K562 (cell line): ENCODE measurements around the gene NUB1. TPM values are rescaled to one million over a fixed set of nuclear protein-coding genes. Genes with fewer than 3 reads are reported as not detected.
A peak's percentile ranks its signal among the peaks of the same experiment; 100 is the strongest.

Experiments used
- ATAC-seq: fragments of 200-7000 bp; cut with Tn5 transposase; 3 replicates; pipeline ENCODE4 v1.9.1; 2020; ENCODE audit warnings: moderate library complexity
- BruUV-seq: library from RNA; stranded (reverse); fragments of 400-500 nt; replicated peaks from 2 replicates; lab custom pipeline; 2021; lab: Mats Ljungman, UMichigan
- CTCF ChIA-PET: fragments of 300-600 bp; formaldehyde crosslinking; extraction: SDS; loops from one replicate; lab custom pipeline; 2021; ENCODE audit warnings: low intra/inter-chr PET ratio; lab: Yijun Ruan, JAX
- POLR2A ChIA-PET: fragments of 300-600, 350-650 bp; sonication (Branson Sonifier 250); formaldehyde crosslinking; extraction: SDS; loops from one replicate; lab custom pipeline; 2021; ENCODE audit warnings: antibody characterized with exemption, inconsistent platforms; lab: Yijun Ruan, JAX
- DNase-seq, 4 experiments: peaks; one replicate each; pipeline versions ENCODE4 v3.0.0 to v3.0.0-alpha.2; 2011 to 2018; ENCODE audit warnings: low spot score in 3 of 4, mixed read lengths in 3 of 4; ENCODE audit errors: extremely low read depth in 1 of 4
- FAIRE-seq: peaks from 2 replicates; lab custom pipeline; 2011; peaks lifted over from hg19 to GRCh38; lab: Jason Lieb, UNC
- H2AFZ ChIP-seq: 2 replicates; pipeline ENCODE4 v1.6.0; 2011; ENCODE audit warnings: low read depth, low read length, control low read depth, inconsistent platforms
- H3K27ac ChIP-seq: fragments of 200-600 bp; 3 replicates; pipeline ENCODE4 v1.8.0; 2011; ENCODE audit warnings: low read depth, mild to moderate bottlenecking, control low read depth, inconsistent platforms, low read length, moderate library complexity, mixed read lengths; ENCODE audit errors: extremely low read depth
- H3K27me3 ChIP-seq, 2 experiments: fragments of 300-600 bp in 1 of 2; 2 replicates in 1 of 2; 3 replicates in 1 of 2; pipeline versions ENCODE4 v1.6.0 to v1.8.0; 2011; ENCODE audit warnings: inconsistent platforms in 2 of 2, low read length in 2 of 2, mild to moderate bottlenecking in 1 of 2, mixed read lengths in 1 of 2, moderate library complexity in 1 of 2; ENCODE audit not compliant: control insufficient read depth in 2 of 2, insufficient read depth in 2 of 2
- H3K36me3 ChIP-seq: fragments of 300-600 bp; 3 replicates; pipeline ENCODE4 v1.8.0; 2011; ENCODE audit warnings: mild to moderate bottlenecking, low read length, inconsistent platforms; ENCODE audit not compliant: control insufficient read depth, insufficient read depth
- H3K4me1 ChIP-seq, 2 experiments: fragments of 200-600 bp in 1 of 2; replicated peaks in 1 of 2; 2 replicates in 1 of 2; 3 replicates in 1 of 2; pipeline versions ENCODE4 v1.5.1 to v1.8.0; 2011; ENCODE audit warnings: inconsistent platforms in 2 of 2, low read length in 2 of 2, mild to moderate bottlenecking in 1 of 2, mixed read lengths in 1 of 2, moderate library complexity in 1 of 2; ENCODE audit not compliant: control insufficient read depth in 2 of 2, insufficient read depth in 2 of 2
- H3K4me2 ChIP-seq: 2 replicates; pipeline ENCODE4 v1.6.1; 2011; ENCODE audit warnings: low read length, control low read depth, inconsistent platforms, mixed read lengths; ENCODE audit not compliant: insufficient read depth
- H3K4me3 ChIP-seq: fragments of 200-600 bp; sonication (generic), shearing (Covaris generic); 2 replicates; pipeline ENCODE4 v1.5.1; 2016; ENCODE audit warnings: control low read depth, inconsistent platforms
- H3K79me2 ChIP-seq: fragments of 200-600 bp; 3 replicates; pipeline ENCODE4 v1.8.0; 2011; ENCODE audit warnings: low read length, inconsistent platforms; ENCODE audit not compliant: control insufficient read depth, insufficient read depth
- H3K9ac ChIP-seq, 2 experiments: 2 replicates each; pipeline versions ENCODE4 v1.6.0 to v1.6.1; 2011; ENCODE audit warnings: low read depth in 2 of 2, low read length in 2 of 2, control low read depth in 1 of 2, inconsistent platforms in 1 of 2, mild to moderate bottlenecking in 1 of 2, mixed read lengths in 1 of 2; ENCODE audit not compliant: insufficient read depth in 1 of 2
- H3K9me1 ChIP-seq: one replicate; pipeline ENCODE4 v1.6.0; 2011; ENCODE audit warnings: inconsistent platforms, mild to moderate bottlenecking, low read length, moderate library complexity; ENCODE audit not compliant: control insufficient read depth, insufficient read depth
- H3K9me3 ChIP-seq: replicated peaks from 2 replicates; pipeline ENCODE4 v1.5.1; 2011; ENCODE audit warnings: low read depth, low read length, inconsistent platforms; ENCODE audit not compliant: control insufficient read depth, insufficient read depth
- H4K20me1 ChIP-seq: replicated peaks from 2 replicates; pipeline ENCODE4 v1.6.1; 2011; ENCODE audit warnings: low read length, inconsistent platforms, mixed read lengths; ENCODE audit not compliant: control insufficient read depth, insufficient read depth
- CSDE1 ChIP-seq, 2 experiments: fragments of 450-650 bp; IDR thresholded peaks; 2 replicates each; pipeline ENCODE4 v1.6.1; 2016; ENCODE audit warnings: mild to moderate bottlenecking in 1 of 2
- DMBX1 ChIP-seq: fragments of 250-450 bp; sonication (Bioruptor Pico); IDR thresholded peaks from 2 replicates; pipeline ENCODE4 v1.8.0; 2022; ENCODE audit warnings: inconsistent platforms, mild to moderate bottlenecking, moderate library complexity, borderline replicate concordance
- DNMT1 ChIP-seq: fragments of 450-650 bp; IDR thresholded peaks from 2 replicates; pipeline ENCODE4 v1.6.1; 2016; ENCODE audit warnings: antibody characterized with exemption, mild to moderate bottlenecking
- HOXB6 ChIP-seq: fragments of 250-450 bp; sonication (Bioruptor Pico); IDR thresholded peaks from 2 replicates; pipeline ENCODE4 v1.5.1; 2022; ENCODE audit warnings: mild to moderate bottlenecking, borderline replicate concordance
- MCM3 ChIP-seq: fragments of 450-650 bp; IDR thresholded peaks from 2 replicates; pipeline ENCODE4 v1.6.1; 2016
- MCM5 ChIP-seq: fragments of 450-650 bp; IDR thresholded peaks from 2 replicates; pipeline ENCODE4 v1.6.1; 2016; ENCODE audit warnings: low read depth
- NFE2L1 ChIP-seq: fragments of 450-650 bp; IDR thresholded peaks from 2 replicates; pipeline ENCODE4 v1.6.1; 2016; ENCODE audit warnings: missing genetic modification characterization, low read depth, mild to moderate bottlenecking, missing compliant biosample characterization, moderate library complexity, borderline replicate concordance
- NR4A1 ChIP-seq, 2 experiments: fragments of 250-450 bp in 1 of 2; fragments of 450-650 bp in 1 of 2; sonication (Bioruptor Pico) in 1 of 2; IDR thresholded peaks; 2 replicates each; pipeline versions ENCODE4 v1.4.0 to v1.6.1; 2016 to 2020; ENCODE audit warnings: mild to moderate bottlenecking in 2 of 2, missing compliant biosample characterization in 1 of 2, missing genetic modification characterization in 1 of 2, moderate library complexity in 1 of 2
- OTX1 ChIP-seq: fragments of 450-650 bp; formaldehyde crosslinking; IDR thresholded peaks from 2 replicates; pipeline ENCODE4 v1.4.0; 2022; ENCODE audit warnings: mild to moderate bottlenecking
- SP1 ChIP-seq: sonication (generic); formaldehyde crosslinking; IDR thresholded peaks from 2 replicates; pipeline ENCODE4 v1.8.1; 2022; ENCODE audit warnings: mild to moderate bottlenecking, missing genetic modification reagents
- SPI1 ChIP-seq: IDR thresholded peaks from 2 replicates; pipeline ENCODE4 v1.6.1; 2011; ENCODE audit warnings: low read depth, low read length, control low read depth, borderline replicate concordance
- ZNF76 ChIP-seq: fragments of 250-450 bp; sonication (Bioruptor Pico); IDR thresholded peaks from 2 replicates; pipeline ENCODE4 v1.4.0; 2020; ENCODE audit warnings: mild to moderate bottlenecking, moderate library complexity, borderline replicate concordance
- WGBS: fragments of 100-300 bp; shearing (Covaris generic); methylation state at CpG from one replicate; pipeline ENCODE4 v1.1.6; 2016; ENCODE audit warnings: low coverage, mixed read lengths; ENCODE audit not compliant: insufficient coverage; ENCODE audit errors: missing lambda C conversion rate; 5-methylcytosine and 5-hydroxymethylcytosine counted together
- in situ Hi-C: fragments of 300-500 bp; cut with MboI; formaldehyde crosslinking; loops from 4 replicates; pipeline ENCODE4 v1.15.0; 2018; ENCODE audit warnings: inconsistent platforms, mixed read lengths
- intact Hi-C: fragments of 100-400 bp; cut with micrococcal nuclease; formaldehyde crosslinking; loops from 2 replicates; pipeline ENCODE4 v1.14.2; 2022
- polyA plus RNA-seq, 8 experiments: library from polyadenylated mRNA; depleted of rRNA in 4 of 8; stranded (reverse) in 5 of 8; unstranded in 3 of 8; fragments of >200 nt; fragmentation: Nextera tagmentation in 2 of 8; fragmentation: Illumina TruSeq in 1 of 8; extraction: Ambion mirVana in 2 of 8; extraction: Trizol in 1 of 8; gene quantifications; 2 replicates each; pipeline versions ENCODE4 v1.2.1 to v1.2.3, GENCODE V29; 2011 to 2014; ENCODE audit warnings: inconsistent platforms in 1 of 8, missing spikeins in 1 of 8
- total RNA-seq, 7 experiments: library from RNA; depleted of rRNA in 6 of 7; stranded (reverse); fragments of >200 nt in 6 of 7; fragmentation: Illumina TruSeq in 2 of 7; extraction: Trizol in 2 of 7; gene quantifications; 2 replicates each; pipeline versions ENCODE4 v1.2.1 to v1.2.3, GENCODE V29; 2011 to 2021; ENCODE audit warnings: low replicate concordance in 1 of 7
- TF ChIP-seq, protein P1 (sequence below): sonication (generic); formaldehyde crosslinking; IDR thresholded peaks from 2 replicates; pipeline ENCODE4 v1.8.0; 2022; ENCODE audit warnings: mild to moderate bottlenecking, missing genetic modification reagents
- TF ChIP-seq, protein P2 (sequence below), 3 experiments: fragments of 200-800 bp in 1 of 3; sonication (Bioruptor generic) in 1 of 3; sonication (generic) in 1 of 3; formaldehyde crosslinking in 1 of 3; IDR thresholded peaks; 2 replicates each; pipeline versions ENCODE4 v1.6.1 to v1.8.0; 2016 to 2022; ENCODE audit warnings: mild to moderate bottlenecking in 2 of 3, missing compliant biosample characterization in 2 of 3, missing genetic modification characterization in 2 of 3, missing genetic modification reagents in 1 of 3

The NUB1 gene
- total and polyA plus RNA-seq, 9 of the 15 experiments (the other 6 are each of a cell fraction or from before 2014, with no cell fraction given), result 43.2 to 159 (median 85.2) TPM

DNA sequence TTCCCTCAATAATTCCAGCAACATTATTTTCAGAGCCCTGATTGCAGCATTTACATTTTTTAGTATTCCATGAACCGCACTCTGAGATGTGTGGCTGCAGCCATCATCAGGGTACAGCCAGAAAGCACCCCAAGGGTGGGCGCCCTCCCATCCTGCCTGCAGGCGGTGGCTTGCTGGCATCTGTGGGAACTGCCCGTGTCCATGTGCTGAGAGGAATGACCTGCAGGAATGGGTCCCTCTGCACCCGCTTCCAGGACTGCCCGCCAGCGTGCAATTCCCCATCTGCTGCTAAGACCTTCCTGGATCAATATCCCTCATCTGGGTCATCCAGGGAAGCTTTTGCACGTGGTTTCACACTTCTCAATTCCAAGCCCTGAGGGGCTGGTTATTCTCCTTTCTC is 32.8 kb upstream of the NUB1 start (continued):
- no peak for TF ChIP-seq MCM3
- TF ChIP-seq, protein P1, sequence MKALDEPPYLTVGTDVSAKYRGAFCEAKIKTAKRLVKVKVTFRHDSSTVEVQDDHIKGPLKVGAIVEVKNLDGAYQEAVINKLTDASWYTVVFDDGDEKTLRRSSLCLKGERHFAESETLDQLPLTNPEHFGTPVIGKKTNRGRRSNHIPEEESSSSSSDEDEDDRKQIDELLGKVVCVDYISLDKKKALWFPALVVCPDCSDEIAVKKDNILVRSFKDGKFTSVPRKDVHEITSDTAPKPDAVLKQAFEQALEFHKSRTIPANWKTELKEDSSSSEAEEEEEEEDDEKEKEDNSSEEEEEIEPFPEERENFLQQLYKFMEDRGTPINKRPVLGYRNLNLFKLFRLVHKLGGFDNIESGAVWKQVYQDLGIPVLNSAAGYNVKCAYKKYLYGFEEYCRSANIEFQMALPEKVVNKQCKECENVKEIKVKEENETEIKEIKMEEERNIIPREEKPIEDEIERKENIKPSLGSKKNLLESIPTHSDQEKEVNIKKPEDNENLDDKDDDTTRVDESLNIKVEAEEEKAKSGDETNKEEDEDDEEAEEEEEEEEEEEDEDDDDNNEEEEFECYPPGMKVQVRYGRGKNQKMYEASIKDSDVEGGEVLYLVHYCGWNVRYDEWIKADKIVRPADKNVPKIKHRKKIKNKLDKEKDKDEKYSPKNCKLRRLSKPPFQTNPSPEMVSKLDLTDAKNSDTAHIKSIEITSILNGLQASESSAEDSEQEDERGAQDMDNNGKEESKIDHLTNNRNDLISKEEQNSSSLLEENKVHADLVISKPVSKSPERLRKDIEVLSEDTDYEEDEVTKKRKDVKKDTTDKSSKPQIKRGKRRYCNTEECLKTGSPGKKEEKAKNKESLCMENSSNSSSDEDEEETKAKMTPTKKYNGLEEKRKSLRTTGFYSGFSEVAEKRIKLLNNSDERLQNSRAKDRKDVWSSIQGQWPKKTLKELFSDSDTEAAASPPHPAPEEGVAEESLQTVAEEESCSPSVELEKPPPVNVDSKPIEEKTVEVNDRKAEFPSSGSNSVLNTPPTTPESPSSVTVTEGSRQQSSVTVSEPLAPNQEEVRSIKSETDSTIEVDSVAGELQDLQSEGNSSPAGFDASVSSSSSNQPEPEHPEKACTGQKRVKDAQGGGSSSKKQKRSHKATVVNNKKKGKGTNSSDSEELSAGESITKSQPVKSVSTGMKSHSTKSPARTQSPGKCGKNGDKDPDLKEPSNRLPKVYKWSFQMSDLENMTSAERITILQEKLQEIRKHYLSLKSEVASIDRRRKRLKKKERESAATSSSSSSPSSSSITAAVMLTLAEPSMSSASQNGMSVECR (CRISPR knock-in tag), result no peak
- no peak for TF ChIP-seq SP1
- TF ChIP-seq SPI1, result no peak
- no peak for TF ChIP-seq DMBX1

DNA sequence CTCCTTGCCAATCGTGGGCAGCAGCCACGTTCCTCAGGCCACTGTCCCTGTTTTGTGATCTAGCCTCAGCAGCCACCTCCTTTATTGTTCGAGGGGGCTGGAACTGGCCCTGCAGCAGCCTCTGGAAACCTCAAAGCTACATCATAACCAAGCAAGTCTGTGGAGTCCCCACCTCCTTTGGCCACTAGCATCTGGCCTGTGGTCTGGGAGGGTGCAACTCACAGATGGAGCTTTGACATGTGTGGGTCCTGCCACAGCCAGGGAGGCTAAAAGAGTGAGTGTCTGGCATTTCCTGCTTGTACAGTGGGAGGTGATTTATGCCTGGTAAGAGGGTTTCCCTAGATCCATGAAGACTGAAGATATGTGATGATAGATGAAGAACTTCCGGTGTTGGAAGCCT is 32.3 kb upstream of the NUB1 start:
- no peaks in the 10 kb centered on the region for H3K79me2 ChIP-seq
- peaks cover 0 to 3% of the 10 kb centered on the region in 2 experiments; a peak in 1 of 5 replicates for H3K4me1 ChIP-seq
- no TSS peak for BruUV-seq
- peaks cover 8% of the 10 kb centered on the region for H3K9me3 ChIP-seq
- 0 out of 4 replicates have a peak overlapping the region, but pooled peaks of 1 of the 2 experiments have one; percentile 4 for H3K9ac ChIP-seq
- FAIRE-seq, result no peak
- WGBS, result 2% methylated on average over 4 of the region's 4 CpGs
- CTCF ChIA-PET, result interaction anchor here (0.6 kb wide), 1 partner anchor 63 kb away, joined by 5 read pairs; no protein-coding TSS in a partner anchor
- H3K27ac ChIP-seq, result no peak overlapping the region
- POLR2A ChIA-PET, result no interaction called here
- H4K20me1 ChIP-seq, result no peaks in the 10 kb centered on the region
- H3K27me3 ChIP-seq, result peaks cover 21 to 48% of the 10 kb centered on the region in 2 experiments; a peak in 4 of 5 replicates
- in situ Hi-C loops (no loop called here), intact Hi-C loops (no loop called here)
- no peak for DNase-seq
- H3K9me1 ChIP-seq, result no peaks in the 10 kb centered on the region
- no peaks in the 10 kb centered on the region for H3K36me3 ChIP-seq
- no peak overlapping the region for H3K4me3 ChIP-seq
- no peak overlapping the region for H3K4me2 ChIP-seq
- no peak for ATAC-seq
- no peak overlapping the region for H2AFZ ChIP-seq
- no peak for TF ChIP-seq CSDE1 (IDR thresholded peaks at IDR 0.05)
- no peak for TF ChIP-seq DNMT1
- no peak for TF ChIP-seq MCM5
- no peak for TF ChIP-seq HOXB6
- no peak for TF ChIP-seq NFE2L1 (tag)
- no peak for TF ChIP-seq OTX1 (CRISPR knock-in tag)
- TF ChIP-seq, protein P2, sequence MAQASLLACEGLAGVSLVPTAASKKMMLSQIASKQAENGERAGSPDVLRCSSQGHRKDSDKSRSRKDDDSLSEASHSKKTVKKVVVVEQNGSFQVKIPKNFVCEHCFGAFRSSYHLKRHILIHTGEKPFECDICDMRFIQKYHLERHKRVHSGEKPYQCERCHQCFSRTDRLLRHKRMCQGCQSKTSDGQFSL (CRISPR knock-in tag; IDR thresholded peaks at IDR 0.05), result no peak
- TF ChIP-seq, protein P2 (tag; IDR thresholded peaks at IDR 0.05), result no peak
- TF ChIP-seq NR4A1 (CRISPR knock-in tag; IDR thresholded peaks at IDR 0.05), result no peak
- TF ChIP-seq NR4A1 (tag; IDR thresholded peaks at IDR 0.05), result no peak
- no peak for TF ChIP-seq ZNF76 (CRISPR knock-in tag)
